Measurements from ENCODE around the gene TTC23L.

GRCh38 chr5:34941936-34942335, 103.0 kb downstream of the TTC23L start:
- no peak for TF ChIP-seq POLR2A (IDR thresholded peaks at IDR 0.05)
- TF ChIP-seq CTCF (IDR thresholded peaks at IDR 0.05): no peak

Data from thyroid gland (tissue), 4 donors.